ENCODE data around the gene HILPDA.

Gene HILPDA

GRCh38 chr7:128455543-128456254 lies at the start of gene HILPDA:
Gene HILPDA, plus strand, starts transcription at chr7:128455878. Its CDS starts 1,391 bp downstream, at chr7:128457269.
- peak; percentile 86 for DNase-seq

DNA sequence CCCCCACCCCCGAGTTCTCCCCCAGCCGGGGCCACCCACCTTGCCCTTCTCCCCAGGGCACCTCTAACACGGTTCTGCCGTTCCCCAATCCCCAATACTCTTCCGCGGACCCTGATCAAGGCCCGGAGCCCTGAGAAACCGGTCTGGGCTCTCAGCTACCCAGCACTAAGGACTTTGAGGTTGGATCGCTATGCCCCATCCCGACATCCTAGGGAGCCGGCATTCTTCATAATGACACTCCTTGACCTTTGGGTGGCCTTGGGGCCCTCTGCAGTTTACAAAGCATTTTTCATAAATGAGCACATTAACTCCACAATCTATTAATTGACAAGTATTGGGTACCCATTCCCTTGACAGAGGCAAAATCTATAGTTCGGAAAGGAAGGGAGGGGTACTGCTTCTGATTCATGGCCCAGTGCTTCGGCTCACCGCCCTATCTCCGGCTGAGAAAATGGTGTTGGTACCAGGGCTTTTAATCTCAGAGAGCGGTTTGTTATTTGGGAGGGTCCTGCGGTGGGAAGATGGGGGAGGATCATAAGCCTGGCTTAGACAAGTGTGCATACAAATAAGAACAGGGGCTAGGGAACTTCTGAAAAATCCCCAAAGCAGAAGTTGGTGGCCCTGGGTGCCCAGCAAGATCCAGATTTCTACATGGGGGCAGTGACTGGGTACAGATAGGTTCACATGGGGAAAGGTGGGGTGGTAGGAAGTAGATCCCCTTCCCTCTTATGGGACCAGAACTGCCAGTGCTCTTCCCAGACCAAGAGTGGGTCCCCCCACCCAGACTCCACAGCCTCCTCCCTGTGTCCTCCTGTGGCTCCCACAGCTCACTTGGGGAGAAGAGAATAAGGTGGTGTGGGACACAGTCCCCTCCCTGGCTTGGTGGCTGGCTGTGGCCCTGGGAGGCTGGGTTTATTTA lies 49.1 kb upstream of the HILPDA start:
- no peak for DNase-seq

DNA sequence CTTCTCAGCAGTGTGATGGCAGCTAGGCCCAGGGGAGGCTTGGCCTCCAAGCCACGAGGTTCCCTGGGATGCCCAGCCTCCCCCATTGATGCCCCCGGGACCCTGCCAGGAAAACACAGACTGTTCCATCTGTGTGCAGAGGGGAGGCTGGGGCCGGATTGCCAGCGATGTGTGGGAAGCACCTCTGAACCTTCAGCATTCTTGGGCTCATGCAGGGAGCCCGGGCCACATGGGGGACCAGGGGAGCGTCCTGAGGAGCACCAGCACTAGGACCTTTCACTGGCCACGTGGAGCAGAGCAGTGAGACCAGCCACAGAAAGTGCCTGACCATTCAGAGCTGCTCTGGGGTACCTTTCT lies 48.5 kb upstream of the HILPDA start:
- DNase-seq: no peak

DNA sequence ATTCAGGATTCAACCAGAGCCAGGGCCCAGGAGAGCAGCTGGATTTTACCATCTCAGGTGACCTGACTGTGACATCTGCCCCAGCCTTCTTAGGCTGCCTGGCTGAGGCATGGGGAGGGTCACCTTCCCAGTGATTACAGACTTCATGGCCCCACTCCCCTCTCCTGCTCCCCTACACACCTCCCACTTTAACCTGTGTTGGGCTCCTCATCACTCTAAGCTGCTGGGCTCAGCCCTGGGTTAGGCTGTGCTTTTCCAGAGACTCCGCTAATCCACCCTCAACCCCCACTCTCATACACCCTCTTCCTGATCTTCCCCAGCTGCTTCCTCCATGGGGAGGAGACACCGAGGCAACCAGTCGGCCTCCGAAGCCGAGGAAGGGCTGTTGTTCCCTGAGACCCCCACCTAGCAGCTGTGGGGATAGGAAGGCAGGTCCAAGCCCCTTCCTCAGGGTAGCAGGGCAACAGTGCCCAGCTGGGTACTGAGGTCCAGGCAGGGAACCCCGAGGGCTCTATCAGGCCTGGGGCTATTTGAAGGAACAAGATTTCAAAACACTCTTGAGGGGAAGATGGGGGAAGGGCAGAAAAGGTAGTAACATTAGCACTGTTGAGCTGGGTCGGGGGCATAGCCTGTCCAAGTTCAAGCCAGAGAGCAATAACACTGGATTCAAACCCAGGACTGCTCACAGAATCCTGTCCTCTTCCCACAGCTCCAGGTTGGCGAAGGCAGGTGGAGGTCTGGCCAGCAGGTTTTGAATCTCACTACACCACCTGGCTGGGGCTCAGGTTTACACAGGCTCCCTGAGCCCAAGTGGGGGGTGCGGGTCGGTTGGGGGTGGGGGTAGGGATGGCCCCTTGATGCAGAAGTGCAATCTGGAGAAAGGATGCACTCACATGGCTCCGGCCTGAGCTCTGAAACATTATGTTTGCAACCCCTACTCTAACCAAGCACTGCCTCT lies 47.6 kb upstream of the HILPDA start:
- no peak for DNase-seq

GRCh38 chr7:128408709-128409595 lies 46.7 kb upstream of the HILPDA start:
- DNase-seq: no peak

- DNase-seq: peak; percentile 92
Measured at GRCh38 chr7:128409596-128410450, 45.9 kb upstream of the HILPDA start, which contains the start of gene IMPDH1. Gene IMPDH1, minus strand, starts transcription at chr7:128409982. Its CDS starts 81 bp downstream, at chr7:128409901.

GRCh38 chr7:128410451-128410753 lies 45.3 kb upstream of the HILPDA start:
- DNase-seq: no peak

GRCh38 chr7:128415217-128415785 lies 40.4 kb upstream of the HILPDA start:
- peak; percentile 68 for DNase-seq

- DNase-seq: no peak
Measured at GRCh38 chr7:128417071-128417470, 38.6 kb upstream of the HILPDA start.

DNA sequence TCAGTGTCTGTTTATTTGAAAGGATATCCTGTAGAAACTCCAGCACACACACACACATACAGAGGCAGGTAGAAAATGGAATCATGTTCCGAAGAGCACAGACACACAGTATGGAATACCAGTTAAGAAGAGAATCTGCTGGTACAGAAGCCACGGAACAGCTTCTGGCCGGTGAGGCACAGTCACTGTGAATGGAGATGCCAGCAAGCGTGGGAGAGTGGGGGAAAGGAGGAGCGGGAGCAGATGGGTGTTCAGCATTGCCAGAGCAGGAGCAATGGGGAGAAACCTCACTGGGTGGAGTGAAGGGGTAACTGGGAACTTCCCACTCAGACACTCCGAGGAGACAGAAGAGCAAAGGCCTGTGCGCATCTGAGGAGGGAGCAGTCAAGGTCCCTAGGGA lies 36.4 kb upstream of the HILPDA start:
- DNase-seq: no peak

- DNase-seq: no peak
Measured at GRCh38 chr7:128420773-128421172, 34.9 kb upstream of the HILPDA start.

DNA sequence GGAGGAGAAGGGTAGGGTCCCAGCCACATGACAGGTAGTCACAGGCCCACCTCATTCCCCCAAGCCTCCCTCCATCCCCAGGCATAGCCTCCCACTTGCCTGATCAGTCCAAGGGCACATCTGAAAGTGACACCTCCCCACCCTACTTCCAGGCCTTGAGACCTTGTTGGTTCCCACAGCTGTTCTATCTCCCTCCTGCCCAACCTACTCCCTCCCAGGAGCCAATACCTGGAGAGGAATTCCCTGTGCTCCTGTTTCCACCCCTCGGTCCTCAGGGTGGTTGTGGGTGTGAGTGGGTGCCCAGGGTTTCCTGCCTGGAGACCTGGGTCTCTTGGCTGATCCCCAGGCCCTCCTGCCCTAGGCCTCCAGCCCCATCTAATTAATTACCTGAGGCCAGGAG lies 34.3 kb upstream of the HILPDA start:
- DNase-seq: no peak

DNA sequence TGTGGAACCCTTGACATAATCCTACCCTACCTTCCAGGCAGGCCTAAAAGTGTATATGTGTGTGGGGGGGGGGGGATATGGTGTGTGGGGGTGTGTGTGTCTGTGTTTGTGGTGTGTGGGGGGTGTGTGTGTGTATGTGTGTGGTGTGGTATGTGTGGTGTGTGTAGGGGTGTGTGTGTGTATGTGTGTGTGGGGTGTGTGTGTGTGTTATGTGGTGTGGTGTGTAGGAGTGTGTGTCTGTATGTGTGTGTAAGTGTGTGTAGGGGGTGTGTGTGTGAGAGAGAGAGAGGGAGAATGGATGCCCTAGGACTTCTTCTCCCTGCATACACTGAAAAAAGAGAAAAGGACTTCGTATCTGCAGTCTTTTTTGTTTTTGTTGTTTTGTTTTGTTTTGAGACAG lies 33.6 kb upstream of the HILPDA start:
- no peak for DNase-seq

DNA sequence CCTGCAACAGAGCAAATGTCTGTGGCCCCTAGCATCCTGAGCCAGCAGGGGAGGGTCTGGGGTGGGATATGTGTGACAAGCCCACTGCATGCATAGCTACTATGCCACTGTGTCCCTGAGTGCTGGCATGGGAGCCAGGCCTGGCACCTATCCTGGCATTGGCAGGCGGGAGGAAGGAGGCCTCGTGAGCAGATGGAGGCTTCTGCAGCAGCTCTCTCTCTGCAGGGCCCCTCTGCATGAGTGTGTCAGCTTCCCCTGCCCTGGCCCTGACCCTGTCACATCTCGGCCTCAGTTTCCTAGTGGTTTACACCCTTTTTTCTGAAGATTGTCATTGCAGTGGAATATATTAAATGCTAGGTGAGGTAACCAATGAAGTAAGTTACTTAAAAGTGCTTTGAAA lies 32.8 kb upstream of the HILPDA start:
- DNase-seq: no peak

- no peak for DNase-seq
Measured at GRCh38 chr7:128424686-128425275, 30.9 kb upstream of the HILPDA start.

DNA sequence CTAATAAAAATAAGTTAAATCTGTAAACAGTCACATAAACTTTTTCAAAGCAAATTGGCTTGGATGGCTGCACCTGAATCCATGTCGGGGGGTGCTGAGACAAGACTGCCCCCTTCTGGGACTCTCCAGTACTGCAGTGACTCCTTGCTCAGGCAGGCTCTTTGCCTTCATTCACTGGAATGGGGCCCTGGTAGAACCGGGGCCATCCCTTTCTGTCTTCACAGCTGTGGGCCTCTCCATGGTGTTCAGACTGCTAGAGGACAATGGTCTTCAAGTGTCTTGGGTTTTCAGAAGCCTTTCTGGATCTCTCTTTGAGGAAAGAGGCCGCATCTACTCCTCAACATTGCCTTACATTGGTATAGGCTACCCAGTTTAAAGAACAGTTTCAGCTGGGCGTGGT lies 29.8 kb upstream of the HILPDA start:
- peak; percentile 33 for DNase-seq

GRCh38 chr7:128427289-128427891 lies 28.3 kb upstream of the HILPDA start:
- peak; percentile 79 for DNase-seq

- DNase-seq: no peak
Measured at GRCh38 chr7:128430207-128430606, 25.5 kb upstream of the HILPDA start.

GRCh38 chr7:128431221-128431620 lies 24.5 kb upstream of the HILPDA start:
- DNase-seq: no peak

- DNase-seq: no peak
Measured at GRCh38 chr7:128431754-128432153, 23.9 kb upstream of the HILPDA start.

Measured in NCI-H2227 treated with DMSO at 0.1 percent for 48 hours (cell line).